Stimulated activated CD4-positive, alpha-beta T cell treated with anti-CD3 and anti-CD28 coated beads, Interleukin-1b, Interleukin-23, amount 100 ng/mL, for 1 hour (primary cell): ENCODE measurements around the gene DNAJA1.
A peak's percentile ranks its signal among the peaks of the same experiment; 100 is the strongest.

ENCODE experiments used
- DNase-seq, 2 donors: peaks; one replicate each; pipeline ENCODE4 v3.0.0-alpha.2; 2020; ENCODE audit warnings: low read depth in 2 of 2

DNAJA1 gene

GRCh38 chr9:33029231-33029786, 4.2 kb downstream of the DNAJA1 start:
- DNase-seq, result no peak

DNA sequence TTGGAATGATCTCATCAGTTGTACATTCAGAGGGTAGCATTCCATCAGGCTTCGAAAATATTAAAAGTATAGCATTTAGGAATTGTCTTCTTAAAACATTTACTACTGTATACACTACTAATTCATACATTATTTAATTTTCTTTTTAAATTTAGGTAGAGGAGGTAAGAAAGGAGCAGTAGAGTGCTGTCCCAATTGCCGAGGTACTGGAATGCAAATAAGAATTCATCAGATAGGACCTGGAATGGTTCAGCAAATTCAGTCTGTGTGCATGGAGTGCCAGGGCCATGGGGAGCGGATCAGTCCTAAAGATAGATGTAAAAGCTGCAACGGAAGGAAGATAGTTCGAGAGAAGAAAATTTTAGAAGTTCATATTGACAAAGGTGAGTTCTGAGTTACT, 5.2 kb downstream of the DNAJA1 start:
- DNase-seq, result no peak

DNA sequence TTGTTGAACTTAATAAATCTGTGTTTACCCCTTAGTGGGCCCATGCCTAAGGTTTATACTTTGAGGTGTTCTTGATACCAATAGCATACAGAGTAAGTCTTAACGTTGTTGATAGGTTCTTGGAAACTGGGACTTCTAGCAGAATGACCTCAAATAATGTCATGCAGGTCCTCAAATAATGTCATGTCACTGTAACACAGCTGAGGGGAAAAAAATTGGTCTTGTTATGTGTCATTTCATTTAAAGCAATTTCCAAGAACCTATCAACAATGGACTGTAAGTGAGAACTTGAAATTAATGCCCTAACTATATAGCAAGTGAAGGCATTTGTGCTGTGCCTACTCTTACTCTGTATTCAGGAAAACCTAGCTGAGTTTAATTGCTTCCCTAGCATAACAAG, 7.2 kb downstream of the DNAJA1 start:
- DNase-seq, result no peak

DNA sequence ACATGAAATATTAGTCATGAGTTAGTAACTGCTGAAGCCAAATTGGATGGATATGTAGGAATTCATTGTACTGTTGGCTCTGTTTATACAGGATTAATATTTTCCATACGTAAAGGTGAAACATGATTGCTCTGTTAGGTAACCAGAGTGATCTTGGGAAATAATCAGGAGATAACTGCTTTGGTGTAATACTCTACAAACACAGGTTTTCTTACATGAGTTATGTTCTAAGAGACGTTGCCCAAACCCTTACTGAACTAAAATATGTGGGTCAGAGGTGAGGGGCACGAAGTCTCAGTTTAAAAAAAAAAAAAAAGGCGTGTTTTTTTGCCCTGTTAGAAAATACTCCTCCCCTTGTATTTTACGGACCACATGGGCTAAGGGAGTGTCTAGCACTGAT, 7.8 kb downstream of the DNAJA1 start:
- DNase-seq, result no peak

GRCh38 chr9:33040792-33041431, 15.8 kb downstream of the DNAJA1 start:
- no peak for DNase-seq

GRCh38 chr9:33041432-33042188, 16.5 kb downstream of the DNAJA1 start:
- DNase-seq, result no peak

DNA sequence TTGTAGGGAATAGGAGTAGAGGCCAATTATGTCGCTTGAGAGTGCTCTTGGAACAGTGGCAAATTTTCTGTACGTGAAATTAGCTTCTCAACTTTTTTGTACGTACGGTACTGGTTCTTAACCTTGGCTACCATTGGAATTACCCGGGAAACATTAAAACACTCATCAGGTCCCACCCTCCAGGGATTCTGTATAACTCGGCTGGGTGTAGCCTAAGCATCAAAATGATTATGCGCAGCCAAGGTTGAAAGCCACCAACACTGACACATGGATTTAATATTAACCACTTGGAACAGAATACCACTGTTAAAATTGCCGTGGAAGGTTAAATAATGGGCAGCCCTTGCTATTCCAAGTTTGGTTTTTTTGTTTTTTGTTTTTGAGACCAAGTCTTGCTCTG, 17.4 kb downstream of the DNAJA1 start:
- DNase-seq, result no peak

DNA sequence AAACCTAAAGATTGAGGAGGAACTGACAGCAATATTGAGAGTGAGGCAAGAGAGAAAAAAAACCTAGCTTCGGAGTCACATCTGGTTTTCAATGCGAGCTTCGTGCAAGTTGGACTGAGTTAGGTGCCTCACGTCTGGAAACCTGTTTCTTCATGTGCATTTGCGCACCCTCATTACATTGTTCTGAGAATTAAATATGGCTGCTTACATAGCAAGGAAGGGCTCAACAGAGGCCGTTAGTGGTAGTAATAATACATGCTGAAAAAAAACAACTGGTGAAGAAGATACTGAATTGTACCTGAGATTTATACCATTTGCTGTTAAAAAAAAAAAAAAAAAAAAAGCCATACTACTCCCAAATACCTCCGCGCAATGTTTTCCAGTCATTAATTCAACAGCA, 18.6 kb downstream of the DNAJA1 start:
- DNase-seq, result no peak

- DNase-seq, result no peak
Observed at GRCh38 chr9:33044162-33044673, 19.1 kb downstream of the DNAJA1 start.

DNA sequence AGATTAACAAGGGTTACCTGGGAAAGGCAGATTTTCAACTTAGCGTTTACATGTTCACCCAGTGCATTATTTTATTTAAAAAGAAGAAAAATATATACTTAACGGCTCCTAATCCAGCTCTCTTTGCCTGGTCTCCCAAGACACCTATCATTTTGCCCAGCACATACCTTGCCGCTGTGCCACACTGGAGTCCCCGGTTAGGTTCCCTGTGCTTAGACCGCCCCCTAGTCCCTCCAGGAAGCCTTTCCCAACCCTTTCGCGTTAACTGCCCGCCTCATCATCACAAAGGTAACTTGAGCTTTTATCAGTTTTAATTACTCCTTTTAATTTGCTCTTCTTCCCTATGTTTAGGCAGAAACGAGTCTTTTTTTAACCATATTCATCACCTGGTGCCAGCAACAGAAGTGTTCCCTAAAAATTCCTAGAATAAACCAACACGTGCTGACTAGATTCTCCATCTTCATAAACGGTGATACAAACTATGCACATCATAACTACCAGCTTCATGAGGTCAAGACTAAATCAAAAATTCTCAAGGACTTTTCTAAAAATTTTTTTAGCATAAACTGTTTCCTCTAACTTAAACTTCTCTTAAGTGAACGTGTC, 19.7 kb downstream of the DNAJA1 start:
- no peak for DNase-seq

DNA sequence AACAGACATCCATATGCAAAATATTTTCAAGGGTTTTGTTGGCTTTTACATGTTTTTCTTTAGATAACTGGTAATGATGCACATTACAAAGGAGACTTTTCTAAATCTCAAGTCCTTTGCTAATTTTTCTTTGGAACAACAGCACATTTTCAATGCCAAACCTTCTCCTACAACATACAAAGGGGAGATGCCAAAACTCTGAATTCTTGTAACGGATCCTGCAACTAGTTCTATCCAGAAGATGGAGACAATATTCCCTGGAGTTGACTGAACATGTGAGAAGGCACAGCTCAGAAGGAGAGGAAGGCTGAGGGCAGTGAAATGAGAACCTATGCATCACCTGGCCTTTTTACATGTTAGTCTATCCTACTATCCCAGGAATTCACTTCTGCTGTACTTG, 21.0 kb downstream of the DNAJA1 start:
- DNase-seq, result no peak

DNA sequence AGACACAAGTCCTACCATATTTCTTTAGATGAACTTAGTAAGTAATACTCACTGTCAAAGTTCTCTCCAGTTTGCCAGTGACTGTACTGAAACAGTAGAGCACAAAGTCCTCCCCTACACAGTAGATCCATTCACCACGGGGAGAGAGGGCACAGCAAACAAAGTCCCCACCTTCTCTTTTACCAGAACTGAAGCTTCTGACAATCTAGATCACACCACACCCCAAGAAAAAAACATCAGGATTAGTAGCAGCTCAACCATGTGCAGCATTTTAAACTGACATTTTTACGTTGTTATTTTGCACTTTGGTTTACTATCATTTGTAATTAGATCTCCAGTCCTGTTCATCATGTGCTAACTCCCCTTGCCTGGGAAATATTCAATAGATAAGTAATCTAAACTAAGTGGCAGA, 23.0 kb downstream of the DNAJA1 start:
- no peak for DNase-seq

GRCh38 chr9:33049680-33050361, 24.7 kb downstream of the DNAJA1 start:
- DNase-seq, result no peak

GRCh38 chr9:33051144-33051543, 26.1 kb downstream of the DNAJA1 start:
- no peak for DNase-seq

GRCh38 chr9:33065157-33066076, 40.3 kb downstream of the DNAJA1 start:
- DNase-seq, result no peak

DNA sequence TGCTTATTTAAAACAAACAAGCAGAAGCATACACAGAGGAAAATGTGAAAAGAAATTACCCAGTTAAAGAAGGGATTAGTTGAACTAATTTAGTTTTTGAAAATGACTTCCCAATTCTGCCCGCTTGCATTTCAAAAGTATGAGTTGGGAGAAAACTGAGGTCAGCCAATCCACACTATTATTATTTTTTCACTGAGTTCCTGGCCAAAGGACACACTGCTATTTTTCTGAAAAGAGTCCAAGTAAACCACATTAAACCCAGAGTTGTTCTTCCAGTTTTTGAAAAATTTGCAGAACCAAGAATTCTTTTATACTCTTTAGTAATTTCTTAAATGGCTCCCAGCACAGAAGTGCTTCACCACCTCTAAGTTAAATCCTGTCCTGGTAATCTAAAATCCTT, 43.9 kb downstream of the DNAJA1 start:
- DNase-seq, result no peak

DNA sequence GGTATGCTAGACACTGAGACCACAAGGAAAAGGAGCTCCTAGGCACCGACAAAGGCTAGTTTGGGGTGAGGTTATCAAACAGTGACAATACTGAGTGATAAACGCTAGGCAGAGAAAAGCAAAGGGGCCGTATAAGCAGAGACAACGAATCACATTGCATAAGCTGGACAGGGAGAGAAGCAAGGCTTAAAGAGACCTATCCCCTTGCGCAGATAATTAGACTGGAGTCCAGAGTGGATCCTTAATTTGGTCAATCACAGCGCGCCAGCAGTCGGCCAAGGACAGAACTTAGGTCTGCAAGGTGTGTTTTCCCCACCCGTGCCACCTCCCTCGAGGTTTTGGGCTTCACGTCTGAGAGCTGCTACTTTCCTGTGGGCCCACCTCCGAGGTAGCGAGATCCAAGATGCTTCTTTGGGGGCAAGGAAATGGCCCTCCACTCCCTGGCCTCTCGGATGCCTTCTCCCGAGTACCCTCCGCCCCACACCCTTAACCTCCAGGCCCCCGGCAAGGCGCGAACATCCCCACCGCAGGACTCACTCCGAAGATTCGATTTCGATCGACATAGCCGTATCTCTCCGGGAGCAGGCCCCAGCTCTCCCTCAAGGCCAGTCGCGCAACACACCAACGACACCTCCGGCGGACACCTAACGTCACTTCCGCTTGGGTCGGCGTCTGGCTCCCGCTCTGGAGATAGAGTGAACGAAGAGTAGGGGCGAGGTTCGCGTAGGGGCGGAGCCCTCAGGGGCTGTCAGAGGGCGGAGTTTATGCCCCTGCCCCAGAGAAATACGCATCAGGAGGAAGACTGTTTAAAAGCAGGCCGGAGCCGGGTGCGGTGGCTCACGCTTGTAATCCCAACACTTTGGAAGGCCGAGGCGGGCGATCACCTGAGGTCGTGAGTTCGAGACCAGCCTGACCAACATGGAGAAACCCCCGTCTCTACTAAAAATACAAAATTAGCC, 51.3 kb downstream of the DNAJA1 start, which contains the start of gene SMU1:
SMU1 (minus strand) TSS at position 629 of the 959 bp plus-strand sequence; CDS start at position 563, 66 bp downstream.
- peak; percentile 82 to 87 for DNase-seq

DNA sequence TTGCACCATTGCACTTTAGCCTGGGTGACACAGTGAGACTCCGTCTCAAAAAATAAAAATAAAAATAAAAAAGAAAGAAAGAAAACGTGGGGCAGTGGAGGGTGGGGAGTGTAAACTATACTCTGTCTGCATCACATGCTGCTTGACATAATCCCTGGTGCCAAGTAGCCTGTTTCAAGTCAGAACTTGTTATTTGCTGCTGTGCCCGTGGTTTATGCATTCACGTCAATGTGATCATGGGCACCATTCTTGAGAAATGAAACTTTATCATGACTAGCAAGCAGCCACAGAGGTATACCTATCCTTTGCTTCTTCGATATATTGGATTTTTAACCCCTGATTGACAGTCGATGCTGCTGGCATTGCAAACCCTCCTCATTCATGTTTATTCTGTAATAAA, 55.5 kb downstream of the DNAJA1 start:
- no peak for DNase-seq

GRCh38 chr9:33081128-33081851, 56.2 kb downstream of the DNAJA1 start:
- peak in 1 of 2 donors; percentile 23 for DNase-seq
